HepG2 (cell line): ENCODE measurements around the gene C17orf58. TPM values are rescaled to one million over a fixed set of nuclear protein-coding genes. Genes with fewer than 3 reads are reported as not detected.

Experiments used
- CBX1 ChIP-seq: IDR thresholded peaks from one replicate; pipeline ENCODE4 v1.6.1; 2016; ENCODE audit warnings: antibody characterized with exemption, low read depth
- DPF2 ChIP-seq: sonication (generic); formaldehyde crosslinking; IDR thresholded peaks from 2 replicates; pipeline ENCODE4 v1.4.0; 2020; ENCODE audit warnings: mild to moderate bottlenecking, low read depth, missing genetic modification reagents, borderline replicate concordance
- ERF ChIP-seq: IDR thresholded peaks from 2 replicates; pipeline ENCODE4 v1.6.1; 2018; ENCODE audit warnings: missing biosample characterization, missing genetic modification reagents
- HNRNPH1 ChIP-seq: fragments of 200-400 bp; formaldehyde crosslinking; optimal IDR thresholded peaks from 2 replicates; pipeline ENCODE3; 2017; ENCODE audit warnings: mild to moderate bottlenecking, low read depth, low read length
- HOXA5 ChIP-seq: sonication (generic); formaldehyde crosslinking; IDR thresholded peaks from 2 replicates; pipeline ENCODE4 v1.4.0; 2020; ENCODE audit warnings: missing genetic modification reagents
- MXD4 ChIP-seq: IDR thresholded peaks from 2 replicates; pipeline ENCODE4 v1.6.1; 2016; ENCODE audit warnings: mild to moderate bottlenecking, missing biosample characterization, missing genetic modification reagents
- NONO ChIP-seq, 2 experiments: fragments of 450-650 bp in 1 of 2; sonication (generic) in 1 of 2; formaldehyde crosslinking in 1 of 2; IDR thresholded peaks in 1 of 2; conservative IDR thresholded peaks in 1 of 2; 2 replicates each; pipeline versions ENCODE4 v1.6.1 to v1.8.0; 2017 to 2022; ENCODE audit warnings: mild to moderate bottlenecking in 1 of 2, missing genetic modification reagents in 1 of 2, moderate library complexity in 1 of 2
- PBX2 ChIP-seq: IDR thresholded peaks from 2 replicates; pipeline ENCODE4 v1.6.1; 2016; ENCODE audit warnings: control low read depth
- PHB2 ChIP-seq: fragments of 450-650 bp; IDR thresholded peaks from 2 replicates; pipeline ENCODE4 v1.6.1; 2018; ENCODE audit not compliant: partially characterized antibody
- REXO4 ChIP-seq: sonication (generic); formaldehyde crosslinking; IDR thresholded peaks from 2 replicates; pipeline ENCODE4 v1.8.0; 2022; ENCODE audit warnings: missing genetic modification reagents, mild to moderate bottlenecking, borderline replicate concordance
- RORA ChIP-seq: sonication (generic); formaldehyde crosslinking; IDR thresholded peaks from 2 replicates; pipeline ENCODE4 v1.5.0; 2020; ENCODE audit warnings: mild to moderate bottlenecking, missing genetic modification reagents, moderate library complexity
- SIN3B ChIP-seq: fragments of 150-350 bp; IDR thresholded peaks from 2 replicates; pipeline ENCODE4 v1.6.1; 2014; ENCODE audit warnings: low read length
- THAP8 ChIP-seq: sonication (generic); formaldehyde crosslinking; IDR thresholded peaks from 2 replicates; pipeline ENCODE4 v1.5.1; 2020; ENCODE audit warnings: missing genetic modification reagents, mild to moderate bottlenecking, borderline replicate concordance
- U2AF1 ChIP-seq: fragments of 200-400 bp; formaldehyde crosslinking; optimal IDR thresholded peaks from 2 replicates; pipeline ENCODE3; 2017; ENCODE audit warnings: mild to moderate bottlenecking, low read depth, low read length
- ZMYM3 ChIP-seq: sonication (generic); formaldehyde crosslinking; IDR thresholded peaks from 2 replicates; pipeline ENCODE4 v1.5.1; 2020; ENCODE audit warnings: mild to moderate bottlenecking, missing genetic modification reagents
- ZNF256 ChIP-seq: sonication (generic); formaldehyde crosslinking; conservative IDR thresholded peaks from 2 replicates; pipeline ENCODE4 v1.4.0; 2020; ENCODE audit warnings: missing genetic modification reagents
- ZNF296 ChIP-seq: sonication (generic); formaldehyde crosslinking; conservative IDR thresholded peaks from 2 replicates; pipeline ENCODE4 v1.5.0; 2020; ENCODE audit warnings: mild to moderate bottlenecking, missing genetic modification reagents
- ZNF317 ChIP-seq: sonication (generic); formaldehyde crosslinking; IDR thresholded peaks from 2 replicates; pipeline ENCODE4 v1.5.0; 2020; ENCODE audit warnings: mild to moderate bottlenecking, missing genetic modification reagents
- ZNF580 ChIP-seq: IDR thresholded peaks from 2 replicates; pipeline ENCODE4 v1.6.1; 2016; ENCODE audit warnings: low read depth, borderline replicate concordance
- ZNF704 ChIP-seq: sonication (generic); formaldehyde crosslinking; IDR thresholded peaks from 2 replicates; pipeline ENCODE4 v1.8.1; 2023; ENCODE audit warnings: mild to moderate bottlenecking, inconsistent platforms, moderate library complexity, missing genetic modification reagents, borderline replicate concordance
- polyA plus RNA-seq, 8 experiments: library from polyadenylated mRNA; depleted of rRNA in 3 of 8; stranded (reverse) in 7 of 8; unstranded in 1 of 8; fragments of >200 nt; fragmentation: Illumina TruSeq in 4 of 8; extraction: Trizol in 4 of 8; gene quantifications; 2 replicates each; pipeline versions ENCODE4 v1.2.1 to v1.2.3, GENCODE V29; 2011 to 2016; ENCODE audit warnings: low read depth in 4 of 8, missing spikeins in 1 of 8, mixed read lengths in 1 of 8; ENCODE audit not compliant: insufficient read depth in 1 of 8
- total RNA-seq, 5 experiments: library from RNA; depleted of rRNA; stranded (reverse); fragments of >200 nt; fragmentation: Illumina TruSeq; extraction: Trizol; gene quantifications; 2 replicates each; pipeline ENCODE4 v1.2.3, GENCODE V29; 2016; ENCODE audit warnings: low read depth in 1 of 5
- TF ChIP-seq, protein P1 (sequence below): sonication (generic); formaldehyde crosslinking; IDR thresholded peaks from 2 replicates; pipeline ENCODE4 v1.8.0; 2022; ENCODE audit warnings: missing genetic modification reagents, mild to moderate bottlenecking, borderline replicate concordance

C17orf58 gene
- total and polyA plus RNA-seq, 2 of the 13 experiments (the other 11 are each of a cell fraction or from before 2014, with no cell fraction given) = 15.6 to 15.8 TPM

- TF ChIP-seq HNRNPH1 = no peak
- no peak for TF ChIP-seq REXO4 (CRISPR knock-in tag)
- no peak for TF ChIP-seq U2AF1
- no peak for TF ChIP-seq ZMYM3 (CRISPR knock-in tag)
- no peak for TF ChIP-seq ERF (CRISPR knock-in tag)
- TF ChIP-seq DPF2 (CRISPR knock-in tag) = no peak
- no peak for TF ChIP-seq MXD4
- TF ChIP-seq RORA (CRISPR knock-in tag) = no peak
- TF ChIP-seq, protein P1, sequence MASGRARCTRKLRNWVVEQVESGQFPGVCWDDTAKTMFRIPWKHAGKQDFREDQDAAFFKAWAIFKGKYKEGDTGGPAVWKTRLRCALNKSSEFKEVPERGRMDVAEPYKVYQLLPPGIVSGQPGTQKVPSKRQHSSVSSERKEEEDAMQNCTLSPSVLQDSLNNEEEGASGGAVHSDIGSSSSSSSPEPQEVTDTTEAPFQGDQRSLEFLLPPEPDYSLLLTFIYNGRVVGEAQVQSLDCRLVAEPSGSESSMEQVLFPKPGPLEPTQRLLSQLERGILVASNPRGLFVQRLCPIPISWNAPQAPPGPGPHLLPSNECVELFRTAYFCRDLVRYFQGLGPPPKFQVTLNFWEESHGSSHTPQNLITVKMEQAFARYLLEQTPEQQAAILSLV (CRISPR knock-in tag) = 0 out of 2 replicates have a peak, but pooled peaks have one; percentile 20
- TF ChIP-seq ZNF704 (CRISPR knock-in tag) = peak; percentile 84; the same call in 1 of the 2 replicates
- no peak for TF ChIP-seq ZNF317 (CRISPR knock-in tag)
- 0 out of 2 replicates have a peak, but pooled peaks have one; percentile 57 for TF ChIP-seq ZNF256
- TF ChIP-seq CBX1 = no peak
- TF ChIP-seq ZNF580 (CRISPR knock-in tag) = peak; percentile 62; the same call in 1 of the 2 replicates
- TF ChIP-seq NONO (IDR thresholded peaks at IDR 0.05) = no peak
- TF ChIP-seq NONO (CRISPR knock-in tag; conservative IDR thresholded peaks at IDR 0.05) = no peak
- no peak for TF ChIP-seq PHB2
- peak; percentile 75; the same call in 1 of the 2 replicates for TF ChIP-seq HOXA5 (CRISPR knock-in tag)
- no peak for TF ChIP-seq SIN3B
- no peak for TF ChIP-seq THAP8 (CRISPR knock-in tag)
- TF ChIP-seq ZNF296 (CRISPR knock-in tag) = no peak
- TF ChIP-seq PBX2 (CRISPR knock-in tag) = no peak
These were observed 3.6 kb downstream of the C17orf58 start (continued) for GRCh38 chr17:67992548-67993152.
